SK-N-SH (cell line): Measurements from ENCODE around the gene NUP88. TPM values are rescaled to one million over a fixed set of nuclear protein-coding genes. Genes with fewer than 3 reads are reported as not detected.

ENCODE experiments used
- CTCF ChIA-PET: fragments of 300-600, 350-600 bp; formaldehyde crosslinking; extraction: SDS; loops from one replicate; lab custom pipeline; 2021; lab: Yijun Ruan, JAX
- POLR2A ChIA-PET: fragments of 350-600 bp; sonication (Branson Sonifier 250); formaldehyde crosslinking; extraction: SDS; loops from one replicate; lab custom pipeline; 2020; ENCODE audit warnings: antibody characterized with exemption, inconsistent platforms; lab: Yijun Ruan, JAX
- DNase-seq: peaks from one replicate; pipeline ENCODE4 v3.0.0; 2012
- H2AFZ ChIP-seq: fragments of 200-600 bp; sonication (generic); 2 replicates; pipeline ENCODE4 v1.8.1; 2016; ENCODE audit warnings: antibody characterized with exemption, mild to moderate bottlenecking, low read depth
- H3F3A ChIP-seq: fragments of 200-600 bp; sonication (generic); replicated peaks from 2 replicates; pipeline ENCODE3; 2016; ENCODE audit warnings: antibody characterized with exemption, mild to moderate bottlenecking; ENCODE audit not compliant: insufficient read depth
- H3K27ac ChIP-seq, 2 experiments: fragments of 200-500 bp in 1 of 2; fragments of 200-600 bp in 1 of 2; sonication (Bioruptor generic) in 1 of 2; sonication (generic), shearing (Covaris generic) in 1 of 2; 2 replicates each; pipeline versions ENCODE4 v1.5.1 to v1.6.1; 2014 to 2016; ENCODE audit warnings: low read depth in 2 of 2, inconsistent platforms in 1 of 2, low read length in 1 of 2, mild to moderate bottlenecking in 1 of 2, mixed read lengths in 1 of 2
- H3K27me3 ChIP-seq: fragments of 200-600 bp; sonication (generic), shearing (Covaris generic); 2 replicates; pipeline ENCODE4 v1.6.1; 2016; ENCODE audit warnings: mixed run types; ENCODE audit not compliant: insufficient read depth
- H3K36me3 ChIP-seq, 2 experiments: fragments of 200-500 bp in 1 of 2; fragments of 200-600 bp in 1 of 2; sonication (Bioruptor generic) in 1 of 2; sonication (generic) in 1 of 2; replicated peaks in 1 of 2; 2 replicates each; pipeline versions ENCODE3 to v1.5.1; 2014 to 2016; ENCODE audit warnings: low read length in 1 of 2, mild to moderate bottlenecking in 1 of 2; ENCODE audit not compliant: insufficient read depth in 2 of 2, control insufficient read depth in 1 of 2
- H3K4me1 ChIP-seq, 2 experiments: fragments of 200-500 bp in 1 of 2; fragments of 200-600 bp in 1 of 2; sonication (Bioruptor generic) in 1 of 2; sonication (generic), shearing (Covaris generic) in 1 of 2; 2 replicates each; pipeline versions ENCODE4 v1.5.1 to v1.6.1; 2014 to 2016; ENCODE audit warnings: low read depth in 1 of 2, low read length in 1 of 2, mixed run types in 1 of 2; ENCODE audit not compliant: insufficient read depth in 2 of 2, control insufficient read depth in 1 of 2
- H3K4me2 ChIP-seq: fragments of 200-600 bp; sonication (generic), shearing (Covaris generic); 2 replicates; pipeline ENCODE4 v1.6.1; 2017; ENCODE audit warnings: mixed run types
- H3K4me3 ChIP-seq, 2 experiments: fragments of 200-500 bp in 1 of 2; fragments of 200-600 bp in 1 of 2; sonication (Bioruptor generic) in 1 of 2; sonication (generic), shearing (Covaris generic) in 1 of 2; 2 replicates each; pipeline versions ENCODE4 v1.5.1 to v1.8.1; 2014 to 2016; ENCODE audit warnings: low read depth in 2 of 2, inconsistent platforms in 1 of 2, low read length in 1 of 2, mild to moderate bottlenecking in 1 of 2, mixed read lengths in 1 of 2, moderate library complexity in 1 of 2
- H3K79me2 ChIP-seq: fragments of 200-600 bp; sonication (generic); 2 replicates; pipeline ENCODE4 v1.8.1; 2017; ENCODE audit warnings: mild to moderate bottlenecking; ENCODE audit not compliant: insufficient read depth
- H3K9ac ChIP-seq: fragments of 200-600 bp; sonication (generic); 2 replicates; pipeline ENCODE4 v1.6.1; 2017; ENCODE audit warnings: mixed run types
- H3K9me2 ChIP-seq: fragments of 200-600 bp; sonication (generic); 2 replicates; pipeline ENCODE4 v1.6.1; 2017; ENCODE audit warnings: mixed run types
- H3K9me3 ChIP-seq: fragments of 200-600 bp; sonication (generic); 2 replicates; pipeline ENCODE4 v1.6.1; 2017; ENCODE audit warnings: mixed run types, mild to moderate bottlenecking, moderate library complexity
- H4K20me1 ChIP-seq: fragments of 200-600 bp; sonication (generic); 2 replicates; pipeline ENCODE4 v1.6.1; 2017; ENCODE audit warnings: mild to moderate bottlenecking, mixed run types; ENCODE audit not compliant: insufficient read depth
- CTCF ChIP-seq: fragments of 200-600 bp; sonication (generic); IDR thresholded peaks from 2 replicates; pipeline ENCODE4 v1.6.1; 2017; ENCODE audit warnings: antibody characterized with exemption, mild to moderate bottlenecking, moderate library complexity
- ELF1 ChIP-seq: IDR thresholded peaks from 2 replicates; pipeline ENCODE4 v1.4.0; 2012
- EP300 ChIP-seq, 2 experiments: IDR thresholded peaks; 2 replicates each; pipeline versions ENCODE4 v1.4.0 to v1.6.1; 2012; ENCODE audit warnings: borderline replicate concordance in 1 of 2, low read depth in 1 of 2, low read length in 1 of 2
- EZH2phosphoT487 ChIP-seq: fragments of 200-600 bp; sonication (generic); IDR thresholded peaks from 2 replicates; pipeline ENCODE4 v1.6.1; 2017; ENCODE audit warnings: low read depth, mixed run types, mild to moderate bottlenecking, antibody characterized with exemption, moderate library complexity, borderline replicate concordance
- FOSL2 ChIP-seq: IDR thresholded peaks from 2 replicates; pipeline ENCODE4 v1.4.0; 2012; ENCODE audit warnings: low read depth, mild to moderate bottlenecking, moderate library complexity, borderline replicate concordance
- FOXM1 ChIP-seq: IDR thresholded peaks from 2 replicates; pipeline ENCODE4 v1.4.0; 2012; ENCODE audit warnings: low read depth, mild to moderate bottlenecking
- MEF2A ChIP-seq: IDR thresholded peaks from 2 replicates; pipeline ENCODE4 v1.4.0; 2012; ENCODE audit warnings: low read depth, borderline replicate concordance
- MXI1 ChIP-seq: IDR thresholded peaks from 2 replicates; pipeline ENCODE4 v1.6.1; 2012; ENCODE audit warnings: mild to moderate bottlenecking, low read depth, low read length, improper control_type of control experiment
- NRF1 ChIP-seq: IDR thresholded peaks from 2 replicates; pipeline ENCODE4 v1.6.1; 2012; ENCODE audit warnings: low read depth, mild to moderate bottlenecking, low read length
- RXRA ChIP-seq: IDR thresholded peaks from 2 replicates; pipeline ENCODE4 v1.4.0; 2012; ENCODE audit warnings: low read depth, mild to moderate bottlenecking, borderline replicate concordance
- SIN3A ChIP-seq: IDR thresholded peaks from 2 replicates; pipeline ENCODE4 v1.6.1; 2012; ENCODE audit warnings: low read depth, mild to moderate bottlenecking, low read length, moderate library complexity, borderline replicate concordance
- SMC3 ChIP-seq: IDR thresholded peaks from 2 replicates; pipeline ENCODE4 v1.6.1; 2012; ENCODE audit warnings: low read depth, low read length, improper control_type of control experiment
- TCF12 ChIP-seq: IDR thresholded peaks from 2 replicates; pipeline ENCODE4 v1.4.0; 2012
- YY1 ChIP-seq: IDR thresholded peaks from 2 replicates; pipeline ENCODE4 v1.4.0; 2012; ENCODE audit warnings: low read depth, mild to moderate bottlenecking
- WGBS: methylation state at CpG from one replicate; pipeline ENCODE4 v1.1.6; 2017; ENCODE audit warnings: low lambda C conversion rate; 5-methylcytosine and 5-hydroxymethylcytosine counted together
- polyA plus RNA-seq, 3 experiments: library from polyadenylated mRNA; depleted of rRNA; stranded (reverse); fragments of >200 nt; gene quantifications; 2 replicates each; pipeline ENCODE4 v1.2.3, GENCODE V29; 2012
- TF ChIP-seq, protein P1 (sequence below): IDR thresholded peaks from 2 replicates; pipeline ENCODE4 v1.6.1; 2012; ENCODE audit warnings: mild to moderate bottlenecking, low read depth, low read length, moderate library complexity
- TF ChIP-seq, protein P2 (sequence below): IDR thresholded peaks from 2 replicates; pipeline ENCODE4 v1.4.0; 2012; ENCODE audit warnings: low read depth, borderline replicate concordance

The NUP88 gene
- polyA plus RNA-seq, 1 of the 3 experiments (the other 2 are of a cell fraction) = 54.1 TPM

DNA sequence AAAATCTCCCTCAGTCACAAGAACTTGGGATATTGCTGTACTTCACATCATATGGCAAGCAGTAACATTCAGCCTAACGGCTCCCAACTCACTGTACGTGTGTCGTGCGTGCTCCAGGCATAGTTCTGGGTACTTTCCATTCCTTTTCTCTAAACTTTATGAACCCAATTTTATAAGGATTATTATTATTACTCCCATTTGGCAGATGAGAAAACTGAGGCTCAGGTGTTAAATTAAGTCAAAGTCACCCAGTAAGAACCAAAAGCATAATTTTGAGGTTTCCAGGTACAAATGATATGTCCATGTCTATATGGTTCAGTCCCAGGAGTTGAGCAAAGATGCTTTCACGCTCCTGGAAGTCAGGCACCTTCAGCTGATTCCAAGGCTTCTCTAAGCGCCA lies 24.3 kb upstream of the NUP88 start:
- TF ChIP-seq NRF1 (no peak), EZH2phosphoT487 (no peak), MXI1 (no peak), SIN3A (no peak), MEF2A (no peak), YY1 (no peak), SMC3 (no peak), ELF1 (no peak), FOXM1 (no peak), TCF12 (no peak), FOSL2 (no peak), CTCF (no peak), RXRA (no peak), EP300 (IDR thresholded peaks at IDR 0.05; ENCODE audit: borderline replicate concordance in 1 of 2, low read depth in 1 of 2, low read length in 1 of 2) (no peak)
- TF ChIP-seq, protein P1, sequence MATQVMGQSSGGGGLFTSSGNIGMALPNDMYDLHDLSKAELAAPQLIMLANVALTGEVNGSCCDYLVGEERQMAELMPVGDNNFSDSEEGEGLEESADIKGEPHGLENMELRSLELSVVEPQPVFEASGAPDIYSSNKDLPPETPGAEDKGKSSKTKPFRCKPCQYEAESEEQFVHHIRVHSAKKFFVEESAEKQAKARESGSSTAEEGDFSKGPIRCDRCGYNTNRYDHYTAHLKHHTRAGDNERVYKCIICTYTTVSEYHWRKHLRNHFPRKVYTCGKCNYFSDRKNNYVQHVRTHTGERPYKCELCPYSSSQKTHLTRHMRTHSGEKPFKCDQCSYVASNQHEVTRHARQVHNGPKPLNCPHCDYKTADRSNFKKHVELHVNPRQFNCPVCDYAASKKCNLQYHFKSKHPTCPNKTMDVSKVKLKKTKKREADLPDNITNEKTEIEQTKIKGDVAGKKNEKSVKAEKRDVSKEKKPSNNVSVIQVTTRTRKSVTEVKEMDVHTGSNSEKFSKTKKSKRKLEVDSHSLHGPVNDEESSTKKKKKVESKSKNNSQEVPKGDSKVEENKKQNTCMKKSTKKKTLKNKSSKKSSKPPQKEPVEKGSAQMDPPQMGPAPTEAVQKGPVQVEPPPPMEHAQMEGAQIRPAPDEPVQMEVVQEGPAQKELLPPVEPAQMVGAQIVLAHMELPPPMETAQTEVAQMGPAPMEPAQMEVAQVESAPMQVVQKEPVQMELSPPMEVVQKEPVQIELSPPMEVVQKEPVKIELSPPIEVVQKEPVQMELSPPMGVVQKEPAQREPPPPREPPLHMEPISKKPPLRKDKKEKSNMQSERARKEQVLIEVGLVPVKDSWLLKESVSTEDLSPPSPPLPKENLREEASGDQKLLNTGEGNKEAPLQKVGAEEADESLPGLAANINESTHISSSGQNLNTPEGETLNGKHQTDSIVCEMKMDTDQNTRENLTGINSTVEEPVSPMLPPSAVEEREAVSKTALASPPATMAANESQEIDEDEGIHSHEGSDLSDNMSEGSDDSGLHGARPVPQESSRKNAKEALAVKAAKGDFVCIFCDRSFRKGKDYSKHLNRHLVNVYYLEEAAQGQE = no peak
- TF ChIP-seq, protein P2, sequence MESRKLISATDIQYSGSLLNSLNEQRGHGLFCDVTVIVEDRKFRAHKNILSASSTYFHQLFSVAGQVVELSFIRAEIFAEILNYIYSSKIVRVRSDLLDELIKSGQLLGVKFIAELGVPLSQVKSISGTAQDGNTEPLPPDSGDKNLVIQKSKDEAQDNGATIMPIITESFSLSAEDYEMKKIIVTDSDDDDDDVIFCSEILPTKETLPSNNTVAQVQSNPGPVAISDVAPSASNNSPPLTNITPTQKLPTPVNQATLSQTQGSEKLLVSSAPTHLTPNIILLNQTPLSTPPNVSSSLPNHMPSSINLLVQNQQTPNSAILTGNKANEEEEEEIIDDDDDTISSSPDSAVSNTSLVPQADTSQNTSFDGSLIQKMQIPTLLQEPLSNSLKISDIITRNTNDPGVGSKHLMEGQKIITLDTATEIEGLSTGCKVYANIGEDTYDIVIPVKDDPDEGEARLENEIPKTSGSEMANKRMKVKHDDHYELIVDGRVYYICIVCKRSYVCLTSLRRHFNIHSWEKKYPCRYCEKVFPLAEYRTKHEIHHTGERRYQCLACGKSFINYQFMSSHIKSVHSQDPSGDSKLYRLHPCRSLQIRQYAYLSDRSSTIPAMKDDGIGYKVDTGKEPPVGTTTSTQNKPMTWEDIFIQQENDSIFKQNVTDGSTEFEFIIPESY = no peak
- TF ChIP-seq, all 33 proteins: peak for 0
- H3K4me1 ChIP-seq = peaks cover 0 to 6% of the 10 kb centered on the region in 2 experiments; a peak in 3 of 4 replicates
- no peaks in the 10 kb centered on the region for H3K9me3 ChIP-seq
- H3K79me2 ChIP-seq = peaks cover 2% of the 10 kb centered on the region
- H3K9ac ChIP-seq = no peak overlapping the region
- no peak for DNase-seq
- no peak overlapping the region for H2AFZ ChIP-seq
- H3K27ac ChIP-seq = no peak overlapping the region
- no peaks in the 10 kb centered on the region for H4K20me1 ChIP-seq
- over 99% methylated on average over 6 of the region's 6 CpGs for WGBS
- no peaks in the 10 kb centered on the region for H3K27me3 ChIP-seq
- peaks cover 41 to 53% of the 10 kb centered on the region in 2 experiments for H3K36me3 ChIP-seq
- no peak overlapping the region for H3K4me2 ChIP-seq
- ChIA-PET POLR2A (no interaction called here), CTCF (interaction anchor here (0.9 to 1.7 kb wide), 2 partner anchors 14 to 194 kb away, joined by 3 to 4 read pairs; no protein-coding TSS in a partner anchor)
- H3K9me2 ChIP-seq = no peaks in the 10 kb centered on the region
- H3K4me3 ChIP-seq = no peak overlapping the region
- H3F3A ChIP-seq = peaks cover 13% of the 10 kb centered on the region
